HEK293 (cell line): ENCODE data around the gene TUNAR.

Experiments
- PBX3 ChIP-seq: sonication (generic); formaldehyde crosslinking; IDR thresholded peaks from 2 replicates; pipeline ENCODE4 v1.8.1; 2022; ENCODE audit warnings: mild to moderate bottlenecking, moderate library complexity, missing genetic modification reagents
- ZNF394 ChIP-seq: fragments of 450-650 bp; formaldehyde crosslinking; IDR thresholded peaks from 2 replicates; pipeline ENCODE4 v1.5.1; 2016; ENCODE audit warnings: missing biosample characterization, missing genetic modification characterization, mild to moderate bottlenecking, moderate library complexity, borderline replicate concordance
- ZSCAN23 ChIP-seq: fragments of 450-650 bp; formaldehyde crosslinking; IDR thresholded peaks from 2 replicates; pipeline ENCODE4 v1.5.1; 2016; ENCODE audit warnings: missing biosample characterization, missing genetic modification characterization
- ZSCAN4 ChIP-seq: fragments of 450-650 bp; formaldehyde crosslinking; IDR thresholded peaks from 2 replicates; pipeline ENCODE4 v1.5.1; 2017; ENCODE audit warnings: missing biosample characterization, missing genetic modification characterization
- TF ChIP-seq, protein P1 (sequence below): fragments of 450-650 bp; formaldehyde crosslinking; IDR thresholded peaks from 2 replicates; pipeline ENCODE4 v1.5.1; 2016; ENCODE audit warnings: missing biosample characterization, missing genetic modification characterization

GRCh38 chr14:95944462-95944861 is 67.8 kb downstream of the TUNAR start:
- TF ChIP-seq ZSCAN23 (tag by site-specific recombination) (no peak), ZSCAN4 (tag by site-specific recombination) (no peak), PBX3 (CRISPR knock-in tag) (no peak), ZNF394 (tag by site-specific recombination) (no peak)
- TF ChIP-seq, protein P1, sequence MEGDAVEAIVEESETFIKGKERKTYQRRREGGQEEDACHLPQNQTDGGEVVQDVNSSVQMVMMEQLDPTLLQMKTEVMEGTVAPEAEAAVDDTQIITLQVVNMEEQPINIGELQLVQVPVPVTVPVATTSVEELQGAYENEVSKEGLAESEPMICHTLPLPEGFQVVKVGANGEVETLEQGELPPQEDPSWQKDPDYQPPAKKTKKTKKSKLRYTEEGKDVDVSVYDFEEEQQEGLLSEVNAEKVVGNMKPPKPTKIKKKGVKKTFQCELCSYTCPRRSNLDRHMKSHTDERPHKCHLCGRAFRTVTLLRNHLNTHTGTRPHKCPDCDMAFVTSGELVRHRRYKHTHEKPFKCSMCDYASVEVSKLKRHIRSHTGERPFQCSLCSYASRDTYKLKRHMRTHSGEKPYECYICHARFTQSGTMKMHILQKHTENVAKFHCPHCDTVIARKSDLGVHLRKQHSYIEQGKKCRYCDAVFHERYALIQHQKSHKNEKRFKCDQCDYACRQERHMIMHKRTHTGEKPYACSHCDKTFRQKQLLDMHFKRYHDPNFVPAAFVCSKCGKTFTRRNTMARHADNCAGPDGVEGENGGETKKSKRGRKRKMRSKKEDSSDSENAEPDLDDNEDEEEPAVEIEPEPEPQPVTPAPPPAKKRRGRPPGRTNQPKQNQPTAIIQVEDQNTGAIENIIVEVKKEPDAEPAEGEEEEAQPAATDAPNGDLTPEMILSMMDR (tag by site-specific recombination), result no peak
